ENCODE data around the gene TRMT2B.

The TRMT2B gene

DNA sequence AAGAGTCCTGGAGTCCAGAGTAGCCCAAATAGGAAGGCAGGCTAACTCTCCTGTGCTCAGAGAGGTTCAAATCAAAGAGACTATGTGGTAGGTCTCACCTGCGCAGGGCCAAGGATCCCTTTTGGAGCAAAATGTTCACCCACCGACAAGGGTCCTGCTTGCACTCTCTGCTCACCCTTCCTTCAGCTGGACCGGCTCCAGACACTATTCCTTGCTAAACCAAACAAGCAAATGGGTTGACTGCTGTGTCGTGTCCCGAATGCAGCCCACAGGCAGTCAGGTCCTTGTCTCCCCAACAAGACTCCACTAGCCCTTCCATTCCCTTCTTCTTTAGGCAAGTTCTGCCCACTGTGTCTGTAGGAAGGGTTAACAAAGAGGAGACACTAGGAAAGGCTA, 760 bp downstream of the TRMT2B start:
- TF ChIP-seq, protein P1, sequence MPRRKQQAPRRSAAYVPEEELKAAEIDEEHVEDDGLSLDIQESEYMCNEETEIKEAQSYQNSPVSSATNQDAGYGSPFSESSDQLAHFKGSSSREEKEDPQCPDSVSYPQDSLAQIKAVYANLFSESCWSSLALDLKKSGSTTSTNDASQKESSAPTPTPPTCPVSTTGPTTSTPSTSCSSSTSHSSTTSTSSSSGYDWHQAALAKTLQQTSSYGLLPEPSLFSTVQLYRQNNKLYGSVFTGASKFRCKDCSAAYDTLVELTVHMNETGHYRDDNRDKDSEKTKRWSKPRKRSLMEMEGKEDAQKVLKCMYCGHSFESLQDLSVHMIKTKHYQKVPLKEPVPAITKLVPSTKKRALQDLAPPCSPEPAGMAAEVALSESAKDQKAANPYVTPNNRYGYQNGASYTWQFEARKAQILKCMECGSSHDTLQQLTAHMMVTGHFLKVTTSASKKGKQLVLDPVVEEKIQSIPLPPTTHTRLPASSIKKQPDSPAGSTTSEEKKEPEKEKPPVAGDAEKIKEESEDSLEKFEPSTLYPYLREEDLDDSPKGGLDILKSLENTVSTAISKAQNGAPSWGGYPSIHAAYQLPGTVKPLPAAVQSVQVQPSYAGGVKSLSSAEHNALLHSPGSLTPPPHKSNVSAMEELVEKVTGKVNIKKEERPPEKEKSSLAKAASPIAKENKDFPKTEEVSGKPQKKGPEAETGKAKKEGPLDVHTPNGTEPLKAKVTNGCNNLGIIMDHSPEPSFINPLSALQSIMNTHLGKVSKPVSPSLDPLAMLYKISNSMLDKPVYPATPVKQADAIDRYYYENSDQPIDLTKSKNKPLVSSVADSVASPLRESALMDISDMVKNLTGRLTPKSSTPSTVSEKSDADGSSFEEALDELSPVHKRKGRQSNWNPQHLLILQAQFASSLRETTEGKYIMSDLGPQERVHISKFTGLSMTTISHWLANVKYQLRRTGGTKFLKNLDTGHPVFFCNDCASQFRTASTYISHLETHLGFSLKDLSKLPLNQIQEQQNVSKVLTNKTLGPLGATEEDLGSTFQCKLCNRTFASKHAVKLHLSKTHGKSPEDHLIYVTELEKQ (tag by site-specific recombination; IDR thresholded peaks at IDR 0.05; ENCODE audit: borderline replicate concordance), result no peak
- TF ChIP-seq ZNF768 (tag by site-specific recombination; IDR thresholded peaks at IDR 0.05), result no peak
- Histone ChIP-seq H3K9me3 (ENCODE audit: control insufficient read depth, insufficient read depth, low read depth, low read length) (no peaks in the 10 kb centered on the region; the same call in 1 of the 2 replicates), H3K27ac (ENCODE audit: extremely low read depth, low read depth, low read length) (peak overlapping the region; percentile 65; the same call in 1 of the 2 replicates), H3K4me1 (ENCODE audit: control insufficient read depth, insufficient read depth, low read length) (no peaks in the 10 kb centered on the region), H3K4me3 (ENCODE audit: low read depth, low read length) (peak overlapping the region; percentile 51), H3K36me3 (ENCODE audit: control insufficient read depth in 2 of 2, insufficient read depth in 1 of 2, low read length in 2 of 2) (peaks cover 0 to 9% of the 10 kb centered on the region in 2 experiments; a peak in 2 of 3 replicates)
- CTCF ChIA-PET, result no interaction called here
- POLR2A ChIA-PET, result interaction anchor here (0.6 kb wide), 1 partner anchor 202 kb away, joined by 4 read pairs; no protein-coding TSS in a partner anchor

GRCh38 chrX:101040197-101040596, 11.7 kb downstream of the TRMT2B start:
- Histone ChIP-seq H3K27ac (ENCODE audit: extremely low read depth, low read depth, low read length) (no peak overlapping the region), H3K9me3 (ENCODE audit: control insufficient read depth, insufficient read depth, low read depth, low read length) (no peaks in the 10 kb centered on the region), H3K4me3 (ENCODE audit: low read depth, low read length) (no peak overlapping the region), H3K4me1 (ENCODE audit: control insufficient read depth, insufficient read depth, low read length) (no peaks in the 10 kb centered on the region), H3K36me3 (ENCODE audit: control insufficient read depth in 2 of 2, insufficient read depth in 1 of 2, low read length in 2 of 2) (peaks cover 10 to 50% of the 10 kb centered on the region in 2 experiments)
- ChIA-PET POLR2A (interaction anchor here (0.6 kb wide), 1 partner anchor 29 kb away, joined by 3 read pairs; no protein-coding TSS in a partner anchor), CTCF (interaction anchor here (0.6 to 0.8 kb wide), 2 partner anchors 31 to 272 kb away, joined by 4 to 5 read pairs; no protein-coding TSS in a partner anchor)
- TF ChIP-seq ZBTB8A (tag by site-specific recombination; IDR thresholded peaks at IDR 0.05), result no peak
- TF ChIP-seq ZNF513 (tag by site-specific recombination; IDR thresholded peaks at IDR 0.05), result no peak
- TF ChIP-seq SP3 (tag by site-specific recombination; IDR thresholded peaks at IDR 0.05), result no peak
- TF ChIP-seq, protein P2, sequence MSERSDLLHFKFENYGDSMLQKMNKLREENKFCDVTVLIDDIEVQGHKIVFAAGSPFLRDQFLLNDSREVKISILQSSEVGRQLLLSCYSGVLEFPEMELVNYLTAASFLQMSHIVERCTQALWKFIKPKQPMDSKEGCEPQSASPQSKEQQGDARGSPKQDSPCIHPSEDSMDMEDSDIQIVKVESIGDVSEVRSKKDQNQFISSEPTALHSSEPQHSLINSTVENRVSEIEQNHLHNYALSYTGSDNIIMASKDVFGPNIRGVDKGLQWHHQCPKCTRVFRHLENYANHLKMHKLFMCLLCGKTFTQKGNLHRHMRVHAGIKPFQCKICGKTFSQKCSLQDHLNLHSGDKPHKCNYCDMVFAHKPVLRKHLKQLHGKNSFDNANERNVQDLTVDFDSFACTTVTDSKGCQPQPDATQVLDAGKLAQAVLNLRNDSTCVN (tag by site-specific recombination; optimal IDR thresholded peaks at IDR 0.05), result no peak
- no peak for TF ChIP-seq ZNF843 (tag by site-specific recombination; IDR thresholded peaks at IDR 0.05)
- TF ChIP-seq KLF10 (tag by site-specific recombination; IDR thresholded peaks at IDR 0.05), result no peak
- no peak for TF ChIP-seq ZNF48 (tag by site-specific recombination; IDR thresholded peaks at IDR 0.05)
- TF ChIP-seq ZBTB21 (tag by site-specific recombination; IDR thresholded peaks at IDR 0.05), result no peak

- no peak for TF ChIP-seq ZNF707 (tag by site-specific recombination; IDR thresholded peaks at IDR 0.05)
- TF ChIP-seq OVOL3 (tag by site-specific recombination; IDR thresholded peaks at IDR 0.05), result no peak
- TF ChIP-seq ZNF549 (tag by site-specific recombination; IDR thresholded peaks at IDR 0.05), result no peak
- TF ChIP-seq ZNF24 (tag by site-specific recombination; IDR thresholded peaks at IDR 0.05), result no peak
- no peak for TF ChIP-seq ZNF354C (tag by site-specific recombination; IDR thresholded peaks at IDR 0.05; ENCODE audit: borderline replicate concordance, low read depth)
- ChIA-PET CTCF (interaction anchor here (0.5 to 0.7 kb wide), 2 partner anchors 266 to 367 kb away, joined by 3 to 5 read pairs; no protein-coding TSS in a partner anchor), POLR2A (no interaction called here)
- H3K9me3 ChIP-seq (ENCODE audit: control insufficient read depth, insufficient read depth, low read depth, low read length), result no peaks in the 10 kb centered on the region
- H3K4me1 ChIP-seq (ENCODE audit: control insufficient read depth, insufficient read depth, low read length), result no peaks in the 10 kb centered on the region
- H3K27ac ChIP-seq (ENCODE audit: extremely low read depth, low read depth, low read length), result no peak overlapping the region
- peaks cover 10 to 57% of the 10 kb centered on the region in 2 experiments for H3K36me3 ChIP-seq (ENCODE audit: control insufficient read depth in 2 of 2, insufficient read depth in 1 of 2, low read length in 2 of 2)
- H3K4me3 ChIP-seq (ENCODE audit: low read depth, low read length), result no peak overlapping the region
Measured at GRCh38 chrX:101037231-101037630, 14.7 kb downstream of the TRMT2B start.

All from HEK293 (cell line).